SJCRH30 (cell line): ENCODE results near the gene GIMAP7. TPM values are rescaled to one million over a fixed set of nuclear protein-coding genes. Genes with fewer than 3 reads are reported as not detected.

Source experiments
- DNase-seq, 2 experiments: peaks; one replicate each; pipeline ENCODE4 v3.0.0-alpha.2; 2015 to 2020
- H3K27ac ChIP-seq: fragments of 250-450 bp; sonication (Bioruptor Pico); 2 replicates; pipeline ENCODE4 v1.5.1; 2020; ENCODE audit warnings: mild to moderate bottlenecking, moderate library complexity
- H3K27me3 ChIP-seq: fragments of 250-450 bp; sonication (Bioruptor Pico); 2 replicates; pipeline ENCODE4 v1.5.1; 2020; ENCODE audit warnings: mild to moderate bottlenecking, moderate library complexity
- H3K36me3 ChIP-seq: fragments of 250-450 bp; sonication (Bioruptor Pico); 2 replicates; pipeline ENCODE4 v1.5.1; 2020; ENCODE audit warnings: mild to moderate bottlenecking, moderate library complexity
- H3K4me1 ChIP-seq: fragments of 250-450 bp; sonication (Bioruptor Pico); 2 replicates; pipeline ENCODE4 v1.5.1; 2020; ENCODE audit warnings: mild to moderate bottlenecking, moderate library complexity
- H3K4me3 ChIP-seq: fragments of 250-450 bp; sonication (Bioruptor Pico); 2 replicates; pipeline ENCODE4 v1.5.1; 2020; ENCODE audit warnings: mild to moderate bottlenecking, moderate library complexity
- H3K9me3 ChIP-seq: fragments of 250-450 bp; sonication (Bioruptor Pico); replicated peaks from 2 replicates; pipeline ENCODE4 v1.5.1; 2020; ENCODE audit warnings: mild to moderate bottlenecking, moderate library complexity
- total RNA-seq: library from RNA; depleted of rRNA; stranded (reverse); fragments of >200 nt; shearing (Covaris generic); gene quantifications from 2 replicates; pipeline ENCODE4 v1.2.3, GENCODE V29; 2014

Gene GIMAP7
- total RNA-seq, 1 experiment from 2014 or later = not detected

GRCh38 chr7:150538259-150538658 is 23.6 kb downstream of the GIMAP7 start:
- DNase-seq = no peak
- Histone ChIP-seq H3K36me3 (no peaks in the 10 kb centered on the region), H3K27me3 (no peaks in the 10 kb centered on the region), H3K4me1 (no peaks in the 10 kb centered on the region), H3K27ac (no peak overlapping the region), H3K4me3 (no peak overlapping the region), H3K9me3 (no peaks in the 10 kb centered on the region; the same call in 1 of the 2 replicates)

- Histone ChIP-seq H3K27me3 (no peaks in the 10 kb centered on the region), H3K9me3 (no peaks in the 10 kb centered on the region; the same call in 1 of the 2 replicates), H3K36me3 (no peaks in the 10 kb centered on the region), H3K27ac (no peak overlapping the region), H3K4me1 (no peaks in the 10 kb centered on the region), H3K4me3 (no peak overlapping the region)
- DNase-seq = no peak
Measured at GRCh38 chr7:150553163-150553562, 38.5 kb downstream of the GIMAP7 start.

- no peaks in the 10 kb centered on the region for H3K4me1 ChIP-seq
- H3K36me3 ChIP-seq = no peaks in the 10 kb centered on the region
- H3K9me3 ChIP-seq = no peaks in the 10 kb centered on the region
- no peaks in the 10 kb centered on the region for H3K27me3 ChIP-seq
- no peak overlapping the region for H3K4me3 ChIP-seq
- no peak for DNase-seq
- H3K27ac ChIP-seq = no peak overlapping the region
Measured at GRCh38 chr7:150556521-150557138, 42.0 kb downstream of the GIMAP7 start.

DNA sequence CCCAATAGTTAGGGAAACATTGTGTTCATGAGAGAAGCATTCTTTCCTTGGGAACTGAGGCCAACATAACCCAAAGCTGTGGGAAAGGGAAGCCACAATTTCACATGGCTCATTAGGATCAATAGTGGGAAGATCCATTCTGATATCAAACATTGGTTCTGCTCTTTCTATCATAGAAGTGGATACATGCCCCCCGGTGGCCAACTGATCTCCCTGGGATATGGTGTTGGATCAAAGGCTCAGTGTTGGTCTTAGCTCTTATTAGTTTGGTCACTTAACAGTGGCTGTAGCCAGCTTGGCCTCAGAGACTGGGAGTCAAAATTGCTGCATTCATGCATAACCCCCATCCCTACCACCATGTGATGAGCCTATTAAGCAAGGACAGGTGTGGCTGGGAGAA is 45.8 kb downstream of the GIMAP7 start:
- no peaks in the 10 kb centered on the region for H3K4me1 ChIP-seq
- no peaks in the 10 kb centered on the region for H3K36me3 ChIP-seq
- H3K27ac ChIP-seq = no peak overlapping the region
- H3K4me3 ChIP-seq = no peak overlapping the region
- no peaks in the 10 kb centered on the region for H3K27me3 ChIP-seq
- DNase-seq = no peak
- no peaks in the 10 kb centered on the region for H3K9me3 ChIP-seq

- Histone ChIP-seq H3K27me3 (peaks cover 2% of the 10 kb centered on the region; the same call in 1 of the 2 replicates), H3K27ac (no peak overlapping the region), H3K9me3 (no peaks in the 10 kb centered on the region), H3K4me1 (no peaks in the 10 kb centered on the region), H3K36me3 (no peaks in the 10 kb centered on the region), H3K4me3 (no peak overlapping the region)
- no peak for DNase-seq
Measured at GRCh38 chr7:150562919-150563318, 48.2 kb downstream of the GIMAP7 start.

DNA sequence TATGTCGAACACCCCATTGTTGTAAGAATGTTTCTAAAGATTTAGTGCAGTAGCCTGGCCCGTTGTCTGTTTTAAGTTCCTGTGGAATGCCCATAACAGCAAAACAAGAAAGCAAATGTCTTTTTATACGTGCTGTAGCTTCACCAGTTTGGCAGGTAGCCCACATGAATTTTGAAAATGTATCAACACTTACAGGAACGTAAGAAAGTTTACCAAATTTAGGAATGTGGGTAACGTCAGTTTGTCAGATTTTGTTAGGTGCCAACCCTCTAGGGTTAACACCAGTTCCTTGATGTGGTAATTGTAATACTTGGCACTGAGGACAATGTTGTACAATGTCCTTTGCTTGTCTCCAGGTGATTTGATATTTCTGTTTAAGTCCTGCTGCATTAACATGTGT is 49.3 kb downstream of the GIMAP7 start:
- H3K4me1 ChIP-seq = no peaks in the 10 kb centered on the region
- DNase-seq = no peak
- no peaks in the 10 kb centered on the region for H3K9me3 ChIP-seq
- H3K27ac ChIP-seq = no peak overlapping the region
- peaks cover 2% of the 10 kb centered on the region; the same call in 1 of the 2 replicates for H3K27me3 ChIP-seq
- no peaks in the 10 kb centered on the region for H3K36me3 ChIP-seq
- H3K4me3 ChIP-seq = no peak overlapping the region

DNA sequence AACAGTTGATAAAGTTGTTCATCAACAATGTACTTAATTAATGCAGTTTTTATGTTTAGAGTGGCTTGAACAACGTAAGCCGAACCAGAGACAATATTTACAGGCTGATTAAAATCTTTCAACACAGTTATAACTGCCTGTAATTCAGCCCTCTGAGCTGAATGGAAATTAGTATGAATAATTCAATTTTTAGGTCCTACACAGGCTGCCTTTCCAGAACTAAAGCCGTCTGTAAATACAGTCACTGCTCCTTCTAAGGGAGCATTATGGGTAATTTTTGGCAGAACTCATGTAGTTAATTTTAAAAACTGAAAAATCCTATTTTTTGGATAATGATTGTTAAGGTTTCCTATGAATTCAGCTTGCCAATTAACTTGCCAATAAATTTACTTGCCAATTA is 49.9 kb downstream of the GIMAP7 start:
- no peak overlapping the region for H3K4me3 ChIP-seq

DNA sequence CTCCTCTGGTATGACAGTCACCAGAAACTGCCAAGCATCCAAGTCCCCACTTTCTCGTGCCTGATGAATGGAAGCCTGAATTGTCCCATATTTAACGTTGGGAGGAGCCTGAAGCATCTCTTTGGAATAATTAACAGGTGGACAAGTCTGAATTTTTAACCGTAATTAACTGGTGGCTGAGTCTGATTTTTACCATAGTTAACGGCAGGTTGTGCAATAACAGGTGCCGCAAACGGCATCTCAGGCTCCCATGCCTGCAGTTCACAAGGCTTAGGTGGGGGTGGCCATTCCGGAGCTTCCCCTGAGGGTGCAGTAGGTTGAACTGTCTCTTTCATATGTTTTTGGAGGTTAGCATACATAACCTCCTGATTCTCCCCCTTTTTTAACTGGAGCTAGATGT is 50.6 kb downstream of the GIMAP7 start:
- DNase-seq = no peak
- Histone ChIP-seq H3K36me3 (no peaks in the 10 kb centered on the region), H3K9me3 (no peaks in the 10 kb centered on the region), H3K27ac (no peak overlapping the region), H3K4me3 (no peak overlapping the region), H3K27me3 (peaks cover 2% of the 10 kb centered on the region; the same call in 1 of the 2 replicates), H3K4me1 (no peaks in the 10 kb centered on the region)

More for the DNA sequence above, 49.9 kb downstream of the GIMAP7 start:
- Histone ChIP-seq H3K36me3 (no peaks in the 10 kb centered on the region), H3K27ac (no peak overlapping the region), H3K4me1 (no peaks in the 10 kb centered on the region), H3K9me3 (no peaks in the 10 kb centered on the region), H3K27me3 (peaks cover 2% of the 10 kb centered on the region; the same call in 1 of the 2 replicates)
- DNase-seq = no peak

DNA sequence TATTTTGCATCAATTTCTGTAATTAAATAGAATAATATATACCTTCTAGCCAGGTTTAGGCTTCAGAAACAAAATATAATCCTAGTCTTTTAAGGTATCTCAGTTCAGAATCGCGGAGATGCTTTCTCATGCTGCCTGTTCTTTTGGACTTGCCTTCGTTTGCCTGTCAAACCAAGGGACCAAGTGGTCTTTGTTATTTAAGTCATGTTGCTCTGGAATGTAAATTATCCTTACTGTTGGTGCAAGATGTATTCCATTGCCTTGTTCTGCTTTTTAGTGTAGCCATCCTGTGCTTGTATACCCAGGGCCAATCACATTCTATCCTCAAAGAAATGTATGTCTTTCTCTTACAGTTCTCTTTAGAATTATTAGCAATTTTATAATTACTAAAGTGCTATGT is 51.5 kb downstream of the GIMAP7 start:
- Histone ChIP-seq H3K36me3 (no peaks in the 10 kb centered on the region), H3K4me3 (no peak overlapping the region), H3K9me3 (no peaks in the 10 kb centered on the region), H3K4me1 (no peaks in the 10 kb centered on the region), H3K27ac (no peak overlapping the region), H3K27me3 (peaks cover 2% of the 10 kb centered on the region; the same call in 1 of the 2 replicates)
- DNase-seq = no peak

DNA sequence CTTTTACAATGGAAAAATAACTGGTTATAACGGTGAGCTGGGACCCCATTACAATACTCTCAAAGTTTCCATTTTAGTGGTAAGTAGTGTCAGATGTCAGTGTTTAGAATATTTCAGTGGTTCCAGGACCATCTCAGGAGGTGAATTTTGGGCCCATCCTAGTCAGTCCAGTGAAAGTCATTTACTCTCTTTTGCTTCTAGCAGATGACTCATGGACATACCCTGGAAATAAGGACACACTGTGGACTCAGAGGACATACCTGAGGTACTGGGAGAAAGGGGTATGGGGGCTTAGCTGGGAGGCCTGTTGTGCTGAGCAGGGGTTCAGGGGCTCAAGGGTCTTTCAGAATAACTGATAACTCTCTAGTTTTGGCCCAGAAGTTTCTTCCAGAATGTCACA is 51.9 kb downstream of the GIMAP7 start:
- Histone ChIP-seq H3K36me3 (no peaks in the 10 kb centered on the region), H3K27me3 (peaks cover 2% of the 10 kb centered on the region; the same call in 1 of the 2 replicates), H3K4me1 (no peaks in the 10 kb centered on the region), H3K9me3 (no peaks in the 10 kb centered on the region), H3K4me3 (no peak overlapping the region), H3K27ac (no peak overlapping the region)
- DNase-seq = no peak

DNA sequence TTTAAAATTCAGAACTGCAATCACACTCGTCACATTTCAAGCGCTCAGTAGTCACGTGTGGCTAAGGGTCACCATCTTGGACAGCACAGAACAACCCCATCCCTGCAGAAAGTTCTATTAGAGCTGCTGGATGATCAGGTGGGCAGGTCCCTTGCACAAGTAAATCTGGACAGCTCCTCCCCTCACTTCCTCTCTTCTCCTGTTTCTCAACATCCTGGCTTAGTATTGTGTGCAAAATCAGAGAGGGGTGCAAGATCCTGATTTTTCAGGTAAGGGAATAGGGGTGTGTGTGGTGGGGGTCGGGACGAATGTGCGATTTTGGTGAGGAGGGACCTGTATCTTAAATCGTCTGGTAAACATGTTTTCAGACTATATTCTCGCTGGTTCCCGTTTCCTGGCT is 52.5 kb downstream of the GIMAP7 start, which contains the start of gene GIMAP4:
Gene GIMAP4, plus strand, starts transcription at position 222 of the 400 bp plus-strand sequence. CDS start 2,512 bp downstream, outside the sequence.
- Histone ChIP-seq H3K4me3 (no peak within 1 kb of the TSS), H3K27ac (no peak within 1 kb of the TSS), H3K36me3 (no peaks in the 10 kb centered on the region), H3K4me1 (no peaks in the 10 kb centered on the region), H3K27me3 (peaks cover 2% of the 10 kb centered on the region; the same call in 1 of the 2 replicates), H3K9me3 (no peaks in the 10 kb centered on the region)
- no peak for DNase-seq

DNA sequence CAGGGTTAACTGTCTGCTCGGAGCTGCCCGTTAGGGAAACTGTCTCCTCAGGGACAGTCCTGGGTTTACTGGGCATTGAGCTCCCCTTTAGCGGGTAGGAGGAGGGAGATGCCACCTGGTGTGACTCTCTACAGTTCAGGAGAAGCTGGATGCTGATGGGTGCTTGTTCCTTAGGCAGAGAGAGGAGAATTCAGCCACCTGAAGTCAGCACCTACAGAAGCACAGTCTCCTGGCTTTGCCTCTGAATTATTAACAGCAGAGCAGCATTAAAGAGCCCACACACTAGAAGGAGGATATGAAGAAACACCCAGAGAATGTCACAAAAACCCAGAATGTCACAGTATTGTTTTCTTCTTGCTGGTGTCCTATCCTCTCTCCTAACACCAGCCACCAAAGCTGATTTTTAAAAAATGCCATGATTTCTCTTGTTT is 53.2 kb downstream of the GIMAP7 start:
- Histone ChIP-seq H3K9me3 (no peaks in the 10 kb centered on the region), H3K4me3 (no peak overlapping the region), H3K27me3 (peaks cover 2% of the 10 kb centered on the region; the same call in 1 of the 2 replicates), H3K4me1 (no peaks in the 10 kb centered on the region), H3K36me3 (no peaks in the 10 kb centered on the region), H3K27ac (no peak overlapping the region)
- DNase-seq = no peak

DNA sequence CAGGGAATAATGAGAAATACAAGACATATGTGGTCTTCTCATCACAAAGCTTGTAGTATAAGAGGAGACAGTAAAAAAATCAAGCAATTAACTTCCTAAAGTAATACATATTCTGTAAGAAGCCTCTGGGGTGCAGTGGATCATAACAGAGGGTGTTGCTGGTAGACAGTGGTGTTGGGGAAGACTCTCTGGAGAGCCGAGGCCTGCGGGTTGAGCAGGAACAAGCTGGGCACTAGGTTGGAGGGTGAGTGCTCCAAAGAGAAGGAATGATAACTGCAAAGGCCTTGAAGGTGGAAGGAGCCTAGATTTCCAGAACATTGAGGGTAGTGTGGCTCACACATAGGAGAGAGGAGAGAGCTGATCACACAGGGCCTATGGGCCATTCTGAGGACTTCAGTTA is 54.0 kb downstream of the GIMAP7 start:
- DNase-seq = no peak
- no peak overlapping the region for H3K4me3 ChIP-seq
- no peaks in the 10 kb centered on the region for H3K36me3 ChIP-seq
- H3K4me1 ChIP-seq = no peaks in the 10 kb centered on the region
- H3K27ac ChIP-seq = no peak overlapping the region
- peaks cover 2% of the 10 kb centered on the region; the same call in 1 of the 2 replicates for H3K27me3 ChIP-seq
- H3K9me3 ChIP-seq = no peaks in the 10 kb centered on the region

DNA sequence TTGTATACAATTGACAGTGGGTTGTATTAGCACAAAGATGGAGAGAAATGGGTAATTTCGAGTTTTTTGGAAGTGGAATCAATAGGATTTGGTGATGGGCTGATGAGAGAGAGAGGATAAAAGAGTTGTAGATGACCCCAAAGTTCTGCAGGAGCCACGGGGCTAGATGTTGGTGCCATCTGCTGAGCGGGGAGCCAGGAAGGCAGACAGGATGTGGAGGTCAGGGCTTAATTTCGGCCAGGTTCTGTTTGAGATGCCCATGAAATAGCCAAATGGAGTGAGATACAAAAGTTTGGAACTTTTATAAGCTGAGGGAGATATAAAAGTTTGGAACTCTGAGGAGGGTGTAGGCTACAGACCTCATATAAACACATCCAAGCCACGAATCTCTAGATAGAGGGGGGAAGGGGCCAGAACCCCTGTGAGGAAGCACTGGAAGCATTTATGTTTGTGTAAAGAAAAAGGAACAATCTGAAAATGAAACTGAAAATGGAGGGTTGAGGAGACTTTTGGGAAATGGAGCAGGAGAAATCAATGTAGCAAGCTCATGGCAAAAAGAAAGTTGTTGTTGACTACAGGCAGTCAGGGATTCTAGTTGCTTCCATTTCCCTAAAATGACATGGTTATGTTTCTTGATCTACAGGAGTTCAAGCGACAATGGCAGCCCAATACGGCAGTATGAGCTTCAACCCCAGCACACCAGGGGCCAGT is 54.7 kb downstream of the GIMAP7 start:
- H3K27ac ChIP-seq = no peak overlapping the region
- no peaks in the 10 kb centered on the region for H3K36me3 ChIP-seq
- peaks cover 2% of the 10 kb centered on the region; the same call in 1 of the 2 replicates for H3K27me3 ChIP-seq
- no peak for DNase-seq
- no peaks in the 10 kb centered on the region for H3K4me1 ChIP-seq
- H3K4me3 ChIP-seq = no peak overlapping the region
- no peaks in the 10 kb centered on the region for H3K9me3 ChIP-seq
